SK-N-MC (cell line): Measurements from ENCODE around the gene ACOXL.

Experiments
- DNase-seq: peaks from one replicate; pipeline ENCODE4 v3.0.0-alpha.2; 2011; ENCODE audit warnings: low read depth, low spot score
- H3K27ac ChIP-seq: fragments of 200-600 bp; sonication (generic); 2 replicates; pipeline ENCODE4 v1.5.1; 2016; ENCODE audit warnings: mixed run types
- H3K36me3 ChIP-seq: fragments of 200-600 bp; sonication (generic); 2 replicates; pipeline ENCODE4 v1.6.1; 2017; ENCODE audit warnings: antibody characterized with exemption, low read length, mixed read lengths; ENCODE audit not compliant: insufficient read depth
- H3K4me3 ChIP-seq: fragments of 200-600 bp; sonication (generic); 2 replicates; pipeline ENCODE4 v1.5.1; 2016
- H3K9ac ChIP-seq: fragments of 200-600 bp; sonication (generic); 2 replicates; pipeline ENCODE4 v1.8.0; 2017; ENCODE audit warnings: mixed run types, mixed read lengths; ENCODE audit not compliant: insufficient read length
- H3K9me3 ChIP-seq: fragments of 200-600 bp; sonication (generic); 2 replicates; pipeline ENCODE4 v1.6.1; 2017; ENCODE audit warnings: low read depth, mild to moderate bottlenecking, antibody characterized with exemption, low read length, moderate library complexity, mixed read lengths
- EZH2 ChIP-seq: fragments of 200-600 bp; sonication (generic); IDR thresholded peaks from one replicate; pipeline ENCODE4 v1.6.1; 2017; ENCODE audit warnings: antibody characterized with exemption
- FOXP2 ChIP-seq: optimal IDR thresholded peaks from 2 replicates; pipeline ENCODE3; 2011; ENCODE audit warnings: mild to moderate bottlenecking, moderate library complexity; ENCODE audit not compliant: insufficient read depth; ENCODE audit errors: extremely low read length, control extremely low read depth
- POLR2AphosphoS5 ChIP-seq: IDR thresholded peaks from 2 replicates; pipeline ENCODE4 v1.6.1; 2012; ENCODE audit warnings: mild to moderate bottlenecking, low read depth, low read length, borderline replicate concordance

Gene ACOXL

GRCh38 chr2:111157071-111157661 lies 424.8 kb downstream of the ACOXL start:
- Histone ChIP-seq H3K4me3 (no peak overlapping the region), H3K9ac (no peak overlapping the region), H3K27ac (no peak overlapping the region), H3K9me3 (no peaks in the 10 kb centered on the region), H3K36me3 (no peaks in the 10 kb centered on the region)
- DNase-seq = no peak
- TF ChIP-seq POLR2AphosphoS5 (no peak), EZH2 (no peak), FOXP2 (no peak)

DNA sequence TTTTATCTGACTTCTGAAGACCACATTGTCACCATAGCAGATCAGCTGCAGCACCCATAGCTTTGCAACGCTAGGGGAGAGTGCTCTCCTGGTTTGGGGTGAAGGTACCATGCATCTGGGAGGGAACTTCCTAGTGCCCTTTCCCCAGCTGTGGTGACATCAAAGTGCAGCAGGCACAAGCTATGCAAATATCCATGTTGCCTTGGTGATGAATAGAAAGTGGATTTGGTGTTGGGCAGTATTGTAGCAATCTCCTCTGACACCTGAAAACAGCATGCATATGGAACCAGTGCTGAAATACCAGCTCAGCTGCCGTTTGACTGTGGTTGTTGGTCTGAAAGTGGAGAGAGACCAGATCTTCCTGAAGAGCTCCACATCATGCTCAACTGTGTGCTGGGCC lies 425.4 kb downstream of the ACOXL start:
- DNase-seq = no peak
- no peaks in the 10 kb centered on the region for H3K9me3 ChIP-seq
- no peaks in the 10 kb centered on the region for H3K36me3 ChIP-seq
- H3K4me3 ChIP-seq = no peak overlapping the region
- no peak overlapping the region for H3K27ac ChIP-seq
- no peak overlapping the region for H3K9ac ChIP-seq
- TF ChIP-seq EZH2 (no peak), FOXP2 (no peak), POLR2AphosphoS5 (no peak)

- Histone ChIP-seq H3K36me3 (no peaks in the 10 kb centered on the region; the same call in 1 of the 2 replicates), H3K27ac (no peak overlapping the region)
- TF ChIP-seq POLR2AphosphoS5 = no peak
- no peak for TF ChIP-seq EZH2
- no peak for TF ChIP-seq FOXP2
These were observed 427.3 kb downstream of the ACOXL start for GRCh38 chr2:111159641-111160040.

GRCh38 chr2:111160758-111161157 lies 428.4 kb downstream of the ACOXL start:
- no peaks in the 10 kb centered on the region; the same call in 1 of the 2 replicates for H3K36me3 ChIP-seq
- no peaks in the 10 kb centered on the region for H3K9me3 ChIP-seq
- no peak overlapping the region for H3K27ac ChIP-seq
- no peak for TF ChIP-seq EZH2
- TF ChIP-seq FOXP2 = no peak
- no peak for TF ChIP-seq POLR2AphosphoS5
- H3K4me3 ChIP-seq = no peak overlapping the region
- H3K9ac ChIP-seq = no peak overlapping the region
- no peak for DNase-seq

More at GRCh38 chr2:111159641-111160040, 427.3 kb downstream of the ACOXL start:
- no peak overlapping the region for H3K9ac ChIP-seq
- no peaks in the 10 kb centered on the region for H3K9me3 ChIP-seq
- H3K4me3 ChIP-seq = no peak overlapping the region
- DNase-seq = no peak

DNA sequence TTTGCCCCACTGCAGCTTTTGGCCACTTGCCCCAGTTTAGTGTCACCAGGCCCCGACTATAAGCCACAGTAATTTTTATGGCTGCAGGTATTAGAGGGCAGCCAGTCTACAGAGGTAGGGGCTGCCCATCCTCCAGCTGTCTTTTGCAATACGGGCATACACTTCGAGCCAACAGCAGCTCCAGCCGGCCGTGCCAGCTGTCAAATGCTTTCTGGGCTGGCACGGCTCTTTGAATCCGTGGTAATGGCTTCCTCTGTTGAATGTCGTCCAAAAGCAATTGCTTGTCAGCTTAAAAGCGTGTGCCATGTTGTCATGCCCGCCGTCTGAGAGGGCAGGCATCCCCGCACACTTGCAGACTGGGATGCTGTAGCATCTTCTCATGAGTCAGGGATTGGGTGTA lies 429.6 kb downstream of the ACOXL start:
- Histone ChIP-seq H3K9ac (no peak overlapping the region), H3K4me3 (no peak overlapping the region), H3K27ac (no peak overlapping the region), H3K9me3 (no peaks in the 10 kb centered on the region), H3K36me3 (no peaks in the 10 kb centered on the region; the same call in 1 of the 2 replicates)
- no peak for TF ChIP-seq POLR2AphosphoS5
- no peak for DNase-seq

DNA sequence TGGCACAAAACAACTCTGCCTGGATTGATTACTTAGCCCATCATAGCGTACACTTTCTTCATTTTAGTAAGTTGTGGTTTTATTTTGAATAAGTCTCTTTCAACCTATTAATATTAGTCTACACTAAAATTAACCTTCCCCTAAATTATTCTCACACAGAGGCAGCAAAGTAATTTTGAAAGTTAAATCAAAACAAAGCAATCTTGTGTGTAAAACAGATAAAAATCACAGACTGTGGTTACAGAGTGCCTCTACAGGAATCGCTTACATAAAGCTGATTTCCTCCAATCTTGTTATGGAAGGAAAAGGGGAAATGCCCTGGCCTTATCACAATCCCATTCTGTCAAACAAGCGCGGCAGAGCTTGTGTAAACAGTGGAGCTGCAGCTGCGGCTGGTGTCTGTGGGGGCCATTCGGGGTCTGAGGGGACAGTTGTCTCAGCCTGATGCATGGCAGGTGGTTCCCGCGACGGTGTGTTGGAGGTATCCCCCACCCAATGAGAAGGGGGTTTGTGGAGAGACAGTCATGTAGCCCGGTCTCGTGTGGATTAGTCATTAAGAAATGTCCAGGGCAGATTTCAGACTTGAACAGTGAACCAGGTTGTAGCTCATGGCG lies 430.5 kb downstream of the ACOXL start:
- no peak for DNase-seq
- Histone ChIP-seq H3K9ac (peak overlapping the region; percentile 5), H3K4me3 (no peak overlapping the region), H3K36me3 (no peaks in the 10 kb centered on the region; the same call in 1 of the 2 replicates), H3K27ac (no peak overlapping the region), H3K9me3 (no peaks in the 10 kb centered on the region)
- TF ChIP-seq EZH2 = no peak
- no peak for TF ChIP-seq POLR2AphosphoS5

DNA sequence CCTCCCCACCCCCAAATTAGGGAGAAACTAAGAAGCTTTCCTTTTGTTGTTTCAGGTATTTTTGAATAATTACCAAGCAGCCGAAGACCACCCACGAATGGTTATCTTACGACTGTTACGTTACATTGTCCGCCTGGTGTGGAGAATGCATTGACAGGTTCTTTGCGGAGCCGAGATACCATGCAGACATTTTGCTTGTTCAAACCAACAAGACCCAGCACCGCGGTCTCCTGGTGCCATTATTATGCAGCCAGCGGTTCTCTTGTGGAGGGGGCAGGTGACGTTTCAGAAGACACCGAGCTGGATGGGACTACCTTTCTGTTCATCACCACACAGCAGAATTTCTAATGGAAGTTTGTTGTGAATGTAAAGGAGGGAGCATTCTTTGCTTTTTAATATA lies 431.7 kb downstream of the ACOXL start:
- DNase-seq = no peak
- Histone ChIP-seq H3K9me3 (no peaks in the 10 kb centered on the region), H3K9ac (no peak overlapping the region), H3K4me3 (no peak overlapping the region), H3K27ac (no peak overlapping the region), H3K36me3 (no peaks in the 10 kb centered on the region; the same call in 1 of the 2 replicates)
- no peak for TF ChIP-seq POLR2AphosphoS5
- TF ChIP-seq EZH2 = no peak
- TF ChIP-seq FOXP2 = no peak

DNA sequence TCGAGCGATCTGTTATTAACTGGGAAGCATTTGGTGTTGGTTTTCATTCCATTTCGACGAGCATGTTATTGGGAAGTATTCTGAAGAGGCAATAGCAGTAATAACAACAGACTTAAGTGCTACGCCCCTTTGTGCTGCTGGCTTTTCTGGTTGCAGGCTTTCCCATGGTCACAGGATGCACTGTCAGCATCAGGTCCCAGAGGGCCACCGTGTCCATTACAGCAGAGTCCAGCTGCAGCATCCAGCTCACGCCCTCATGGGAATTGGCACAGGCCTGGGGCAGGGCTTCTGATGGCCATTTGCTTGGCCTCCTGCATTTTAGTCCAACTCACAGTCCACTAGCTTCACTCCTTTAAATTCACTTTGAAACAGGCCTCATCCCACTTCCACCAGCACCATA lies 432.7 kb downstream of the ACOXL start:
- Histone ChIP-seq H3K9ac (no peak overlapping the region), H3K9me3 (no peaks in the 10 kb centered on the region), H3K27ac (no peak overlapping the region), H3K36me3 (no peaks in the 10 kb centered on the region; the same call in 1 of the 2 replicates), H3K4me3 (no peak overlapping the region)
- DNase-seq = no peak
- TF ChIP-seq POLR2AphosphoS5 = no peak
- no peak for TF ChIP-seq EZH2
- no peak for TF ChIP-seq FOXP2

DNA sequence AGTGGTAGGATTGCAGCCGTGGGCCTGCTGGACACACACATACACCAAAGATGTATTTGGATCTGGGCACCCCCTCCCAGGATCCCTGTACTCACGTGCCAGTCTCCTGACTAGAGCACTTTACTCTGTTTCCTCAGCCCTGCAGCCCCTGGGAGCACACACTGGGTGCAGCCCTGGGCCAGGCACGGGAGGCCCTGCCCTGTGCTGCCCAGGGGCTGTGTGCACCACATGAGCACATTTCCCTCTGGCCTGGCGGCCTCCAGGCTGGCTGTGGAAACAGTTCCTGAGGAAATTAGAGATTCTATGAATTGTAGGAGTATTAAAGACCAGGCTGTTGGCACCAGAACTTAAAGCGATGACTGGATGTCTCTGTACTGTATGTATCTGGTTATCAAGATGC lies 433.7 kb downstream of the ACOXL start:
- DNase-seq = no peak
- no peak overlapping the region for H3K9ac ChIP-seq
- H3K9me3 ChIP-seq = no peaks in the 10 kb centered on the region
- no peak overlapping the region for H3K27ac ChIP-seq
- H3K4me3 ChIP-seq = no peak overlapping the region
- TF ChIP-seq EZH2 (no peak), POLR2AphosphoS5 (no peak), FOXP2 (no peak)
- no peaks in the 10 kb centered on the region; the same call in 1 of the 2 replicates for H3K36me3 ChIP-seq
